ENCODE results near the gene RPS6KL1. TPM values are rescaled to one million over a fixed set of nuclear protein-coding genes. Genes with fewer than 3 reads are reported as not detected.

RPS6KL1 gene
- total RNA-seq, 1 donor from 2014 or later: 12.1 TPM

DNA sequence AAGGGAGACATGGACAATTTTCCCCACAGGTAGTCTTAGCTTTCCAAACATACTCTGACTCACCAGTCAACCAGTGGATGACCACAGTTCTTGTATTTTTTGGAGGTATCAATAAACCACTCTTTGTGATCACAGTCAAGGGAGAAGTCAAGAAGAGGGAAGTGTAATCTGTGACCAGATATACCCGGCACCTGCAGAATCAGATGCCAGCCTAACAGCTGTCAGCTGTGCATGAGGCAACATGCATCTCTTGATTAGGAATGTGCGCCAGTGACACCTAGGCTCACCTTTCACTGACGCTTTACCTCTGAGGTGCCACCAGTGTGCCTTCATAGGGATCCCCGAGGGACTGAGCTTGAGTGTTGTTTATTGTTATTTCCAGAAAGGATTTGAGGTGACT, 67.1 kb downstream of the RPS6KL1 start:
- H3K27me3 ChIP-seq: no peaks in the 10 kb centered on the region
- H3K36me3 ChIP-seq: no peaks in the 10 kb centered on the region
- TF ChIP-seq, protein P1, sequence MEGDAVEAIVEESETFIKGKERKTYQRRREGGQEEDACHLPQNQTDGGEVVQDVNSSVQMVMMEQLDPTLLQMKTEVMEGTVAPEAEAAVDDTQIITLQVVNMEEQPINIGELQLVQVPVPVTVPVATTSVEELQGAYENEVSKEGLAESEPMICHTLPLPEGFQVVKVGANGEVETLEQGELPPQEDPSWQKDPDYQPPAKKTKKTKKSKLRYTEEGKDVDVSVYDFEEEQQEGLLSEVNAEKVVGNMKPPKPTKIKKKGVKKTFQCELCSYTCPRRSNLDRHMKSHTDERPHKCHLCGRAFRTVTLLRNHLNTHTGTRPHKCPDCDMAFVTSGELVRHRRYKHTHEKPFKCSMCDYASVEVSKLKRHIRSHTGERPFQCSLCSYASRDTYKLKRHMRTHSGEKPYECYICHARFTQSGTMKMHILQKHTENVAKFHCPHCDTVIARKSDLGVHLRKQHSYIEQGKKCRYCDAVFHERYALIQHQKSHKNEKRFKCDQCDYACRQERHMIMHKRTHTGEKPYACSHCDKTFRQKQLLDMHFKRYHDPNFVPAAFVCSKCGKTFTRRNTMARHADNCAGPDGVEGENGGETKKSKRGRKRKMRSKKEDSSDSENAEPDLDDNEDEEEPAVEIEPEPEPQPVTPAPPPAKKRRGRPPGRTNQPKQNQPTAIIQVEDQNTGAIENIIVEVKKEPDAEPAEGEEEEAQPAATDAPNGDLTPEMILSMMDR (IDR thresholded peaks at IDR 0.05): no peak
- no peak overlapping the region for H3K27ac ChIP-seq
- DNase-seq (ENCODE audit: low spot score in 2 of 2): no peak
- no peaks in the 10 kb centered on the region for H3K9me3 ChIP-seq
- intact Hi-C loops (cut with DNase I): no loop called here
- no peak overlapping the region for H3K4me3 ChIP-seq
- peaks cover 0 to 12% of the 10 kb centered on the region in 2 donors for H3K4me1 ChIP-seq

- TF ChIP-seq, protein P1 (IDR thresholded peaks at IDR 0.05): no peak
- no peaks in the 10 kb centered on the region for H3K27me3 ChIP-seq
- DNase-seq (ENCODE audit: low spot score in 2 of 2): no peak
- no peaks in the 10 kb centered on the region for H3K36me3 ChIP-seq
- no peak overlapping the region for H3K4me3 ChIP-seq
- intact Hi-C loops (cut with DNase I): no loop called here
- H3K9me3 ChIP-seq: no peaks in the 10 kb centered on the region
- no peak overlapping the region for H3K27ac ChIP-seq
- H3K4me1 ChIP-seq: peaks cover 0 to 12% of the 10 kb centered on the region in 2 donors
Observed at GRCh38 chr14:74855021-74855420, 68.0 kb downstream of the RPS6KL1 start.

Other genes starting within 250 kb of the RPS6KL1 start
- 17.9 TPM for gene AREL1, start 210.2 kb downstream of the RPS6KL1 start, total RNA-seq
- gene FCF1, start 210.1 kb downstream of the RPS6KL1 start, total RNA-seq: 10.0 TPM
- 27.7 TPM for gene YLPM1, start 159.9 kb downstream of the RPS6KL1 start, total RNA-seq
- not detected for gene PROX2, start 47.1 kb downstream of the RPS6KL1 start, total RNA-seq
- 59.7 TPM for gene DLST, start 41.3 kb downstream of the RPS6KL1 start, total RNA-seq
- gene PGF, start 32.3 kb upstream of the RPS6KL1 start, total RNA-seq: 41.1 TPM
- gene EIF2B2, start 79.7 kb upstream of the RPS6KL1 start, total RNA-seq: 27.1 TPM
- gene MLH3, start 128.2 kb upstream of the RPS6KL1 start, total RNA-seq: 23.9 TPM
- gene ACYP1, start 140.8 kb upstream of the RPS6KL1 start, total RNA-seq: not detected
- not detected for gene ZC2HC1C, start 146.4 kb upstream of the RPS6KL1 start, total RNA-seq
- 116 TPM for gene NEK9, start 203.8 kb upstream of the RPS6KL1 start, total RNA-seq

Data from ascending aorta (tissue), 2 donors.